Fibroblast of skin of right biceps (primary cell): ENCODE data around the gene GPATCH8.
"Not testable (repeated sequence)": the region's sequence is repeated elsewhere in the genome, so short reads cannot be mapped to it uniquely, and the experiment has no call there.

Experiments
- DNase-seq: peaks from one replicate; pipeline ENCODE4 v3.0.0-alpha.2; 2013

Gene GPATCH8

GRCh38 chr17:44527102-44527501, 23.9 kb upstream of the GPATCH8 start:
- DNase-seq: no peak

GRCh38 chr17:44523672-44523972, 20.4 kb upstream of the GPATCH8 start:
- no peak for DNase-seq

GRCh38 chr17:44522883-44523671, 19.9 kb upstream of the GPATCH8 start:
- peak; percentile 57 for DNase-seq

GRCh38 chr17:44518032-44518431, 14.8 kb upstream of the GPATCH8 start:
- peak; percentile 62 for DNase-seq

- DNase-seq: peak; percentile 46
These were observed 8.3 kb upstream of the GPATCH8 start for GRCh38 chr17:44511241-44512134.

GRCh38 chr17:44506939-44507604, 3.9 kb upstream of the GPATCH8 start:
- not testable (repeated sequence) for DNase-seq

- no peak for DNase-seq
These were observed 534 bp downstream of the GPATCH8 start for GRCh38 chr17:44502598-44503146.

- DNase-seq: no peak
These were observed 1.3 kb downstream of the GPATCH8 start for GRCh38 chr17:44501866-44502375.

GRCh38 chr17:44499722-44500121, 3.5 kb downstream of the GPATCH8 start:
- no peak for DNase-seq

GRCh38 chr17:44496815-44497214, 6.4 kb downstream of the GPATCH8 start:
- DNase-seq: peak; percentile 33

- DNase-seq: no peak
These were observed 9.9 kb downstream of the GPATCH8 start for GRCh38 chr17:44493339-44493738.

- DNase-seq: no peak
These were observed 10.4 kb downstream of the GPATCH8 start for GRCh38 chr17:44492706-44493272.

GRCh38 chr17:44489581-44489980, 13.6 kb downstream of the GPATCH8 start:
- no peak for DNase-seq

GRCh38 chr17:44487170-44487569, 16.0 kb downstream of the GPATCH8 start:
- no peak for DNase-seq

- peak; percentile 48 for DNase-seq
These were observed 29.8 kb downstream of the GPATCH8 start for GRCh38 chr17:44473367-44473766.

GRCh38 chr17:44469676-44470075, 33.5 kb downstream of the GPATCH8 start:
- DNase-seq: no peak

- no peak for DNase-seq
These were observed 36.1 kb downstream of the GPATCH8 start for GRCh38 chr17:44467108-44467507.

GRCh38 chr17:44466339-44466738, 36.9 kb downstream of the GPATCH8 start:
- peak; percentile 15 for DNase-seq

GRCh38 chr17:44465897-44466296, 37.3 kb downstream of the GPATCH8 start:
- no peak for DNase-seq

GRCh38 chr17:44465276-44465675, 37.9 kb downstream of the GPATCH8 start:
- DNase-seq: no peak

GRCh38 chr17:44464037-44464436, 39.2 kb downstream of the GPATCH8 start:
- DNase-seq: peak; percentile 63

- no peak for DNase-seq
These were observed 51.4 kb downstream of the GPATCH8 start for GRCh38 chr17:44451832-44452231.
